ENCODE results near the gene IRF9. TPM values are rescaled to one million over a fixed set of nuclear protein-coding genes. Genes with fewer than 3 reads are reported as not detected.

The IRF9 gene
- total and polyA plus RNA-seq, 2 of the 13 experiments (the other 11 are each of a cell fraction or from before 2014, with no cell fraction given): 14.9 to 49.7 TPM

GRCh38 chr14:24188251-24189058 is 27.4 kb downstream of the IRF9 start, which contains the start of gene IPO4 (continued):
- TF ChIP-seq NR0B2 (CRISPR knock-in tag; IDR thresholded peaks at IDR 0.05) (peak; percentile 100), RFXANK (CRISPR knock-in tag; IDR thresholded peaks at IDR 0.05) (peak; percentile 93; the same call in 1 of the 2 replicates), ZBTB10 (CRISPR knock-in tag; IDR thresholded peaks at IDR 0.05; ENCODE audit: borderline replicate concordance) (peak; percentile 71; the same call in 1 of the 2 replicates), BRF2 (CRISPR knock-in tag; IDR thresholded peaks at IDR 0.05) (peak; percentile 98), ZNF235 (CRISPR knock-in tag; IDR thresholded peaks at IDR 0.05; ENCODE audit: borderline replicate concordance) (peak; percentile 99; the same call in 1 of the 2 replicates), JUND (CRISPR knock-in tag; IDR thresholded peaks at IDR 0.05) (peak; percentile 84; the same call in 1 of the 2 replicates), MYNN (CRISPR knock-in tag; IDR thresholded peaks at IDR 0.05; ENCODE audit: low read depth) (peak; percentile 95), ERF (CRISPR knock-in tag; IDR thresholded peaks at IDR 0.05) (peak; percentile 100), NFYB (CRISPR knock-in tag; IDR thresholded peaks at IDR 0.05) (peak; percentile 60), ZNF547 (CRISPR knock-in tag; IDR thresholded peaks at IDR 0.05) (peak; percentile 100), ZNF513 (CRISPR knock-in tag; conservative IDR thresholded peaks at IDR 0.05) (peak; percentile 98; the same call in 1 of the 2 replicates), TRIM24 (CRISPR knock-in tag; IDR thresholded peaks at IDR 0.05) (no peak), MAFF (IDR thresholded peaks at IDR 0.05; ENCODE audit: low read depth, low read length) (no peak), POLR2A (IDR thresholded peaks at IDR 0.05; ENCODE audit: insufficient read depth in 1 of 2, low read depth in 2 of 2, low read length in 2 of 2) (peak in 1 of 2 experiments; percentile 98; a peak in 2 of 4 replicates), CBX1 (IDR thresholded peaks at IDR 0.05; ENCODE audit: low read depth) (peak; percentile 98), SNAPC2 (CRISPR knock-in tag; IDR thresholded peaks at IDR 0.05) (peak; percentile 99), ZBTB38 (CRISPR knock-in tag; IDR thresholded peaks at IDR 0.05) (peak; percentile 92), ZBTB21 (CRISPR knock-in tag; IDR thresholded peaks at IDR 0.05) (peak; percentile 83), ZGPAT (CRISPR knock-in tag; IDR thresholded peaks at IDR 0.05) (peak; percentile 99), HDAC2 (CRISPR knock-in tag; IDR thresholded peaks at IDR 0.05) (peak; percentile 98), E2F2 (CRISPR knock-in tag; IDR thresholded peaks at IDR 0.05; ENCODE audit: borderline replicate concordance) (peak; percentile 97)

All from HepG2 (cell line).